Daoy (cell line): Measurements from ENCODE around the gene OR5D14. TPM values are rescaled to one million over a fixed set of nuclear protein-coding genes. Genes with fewer than 3 reads are reported as not detected.

Source experiments
- DNase-seq: peaks from one replicate; pipeline ENCODE4 v3.0.0-alpha.2; 2015; ENCODE audit warnings: low read depth
- total RNA-seq: library from RNA; depleted of rRNA; stranded (reverse); fragments of >200 nt; shearing (Covaris generic); gene quantifications from 2 replicates; pipeline ENCODE4 v1.2.3, GENCODE V29; 2014; rRNA removed

Gene OR5D14
- total RNA-seq: not detected in 2 replicates

DNA sequence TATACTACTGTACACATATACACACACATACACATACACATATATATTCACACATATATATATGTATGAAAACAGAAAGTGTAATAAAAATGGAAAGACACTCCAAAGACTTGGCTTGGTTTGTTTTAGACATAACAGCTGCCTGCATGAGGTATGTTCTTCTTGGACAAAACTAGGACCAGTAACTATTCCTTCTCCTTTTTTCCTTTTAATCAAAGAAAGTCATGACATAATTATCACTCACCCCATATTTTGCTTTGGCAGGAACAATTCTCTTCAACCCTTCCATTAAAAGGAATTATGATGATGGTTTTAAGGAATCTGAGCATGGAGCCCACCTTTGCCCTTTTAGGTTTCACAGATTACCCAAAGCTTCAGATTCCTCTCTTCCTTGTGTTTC, at the start of gene OR5D14:
OR5D14 (plus strand) TSS at position 301 of the 400 bp plus-strand sequence; CDS start at position 301, 0 bp downstream.
- DNase-seq: no peak

- DNase-seq: no peak
These were observed 22.2 kb upstream of the OR5D14 start, which contains the start of gene OR5D13 for GRCh38 chr11:55773138-55773537. Gene OR5D13 (plus strand): TSS chr11:55773438. CDS start chr11:55773438, 0 bp downstream.

DNA sequence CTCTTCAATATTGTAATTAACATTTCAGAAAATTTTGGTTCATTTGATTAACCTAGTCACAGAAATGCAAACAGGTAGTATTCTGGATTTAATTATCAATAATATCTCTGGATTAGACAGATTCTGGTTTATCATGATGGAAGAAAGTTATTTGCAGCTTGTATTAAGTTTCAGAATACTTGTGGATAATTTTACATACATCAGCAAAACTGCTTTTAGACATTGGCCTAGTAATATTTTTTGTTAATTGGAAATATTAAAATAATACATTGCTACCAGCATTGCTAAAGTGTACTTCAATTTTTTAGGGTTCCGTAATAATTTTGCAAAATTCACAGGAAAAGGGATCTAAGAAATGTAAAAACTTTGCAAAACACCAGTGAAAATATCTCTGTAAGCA, 3.8 kb upstream of the OR5D14 start:
- no peak for DNase-seq

- no peak for DNase-seq
These were observed 2.0 kb upstream of the OR5D14 start for GRCh38 chr11:55793321-55793720.

GRCh38 chr11:55806248-55806647, 10.9 kb downstream of the OR5D14 start:
- no peak for DNase-seq

DNA sequence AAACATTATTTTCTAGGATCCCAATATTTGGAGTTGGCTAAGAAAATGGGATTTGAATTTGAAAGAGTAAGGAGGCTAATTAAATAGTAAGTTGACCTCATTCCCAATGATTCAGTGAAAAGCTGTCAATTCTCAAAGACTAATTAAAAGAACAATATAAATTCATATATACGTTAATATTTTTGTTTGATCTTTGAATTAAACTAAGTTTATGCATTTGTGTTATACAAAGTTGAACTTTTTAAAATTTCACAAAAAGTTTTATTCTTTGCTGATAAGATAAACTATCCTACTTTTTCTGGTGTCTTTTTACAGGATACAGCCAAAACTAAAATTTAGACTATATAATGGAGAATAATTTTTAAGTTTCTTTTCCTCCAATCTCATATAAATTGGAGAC, 15.7 kb downstream of the OR5D14 start, which contains the start of gene OR5L1:
OR5L1 (plus strand) TSS at position 301 of the 400 bp plus-strand sequence. CDS start 100 bp downstream, outside the sequence.
- DNase-seq: no peak

DNA sequence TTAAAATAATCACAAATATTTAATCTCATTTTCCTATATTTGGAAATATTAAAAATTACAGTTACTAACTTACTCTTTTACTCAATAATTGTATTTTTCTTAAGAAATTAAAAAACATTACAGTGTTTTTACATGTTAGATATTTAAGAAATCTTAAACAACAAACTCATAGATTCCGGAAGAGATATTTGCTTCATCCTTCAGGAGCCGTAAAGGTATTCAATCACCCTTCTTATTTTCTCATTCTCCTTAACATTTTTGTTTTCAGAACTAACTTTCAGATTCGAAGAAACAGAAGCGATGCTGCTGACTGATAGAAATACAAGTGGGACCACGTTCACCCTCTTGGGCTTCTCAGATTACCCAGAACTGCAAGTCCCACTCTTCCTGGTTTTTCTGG, 24.0 kb downstream of the OR5D14 start, which contains the start of gene OR5D18:
OR5D18 (plus strand) TSS at position 301 of the 400 bp plus-strand sequence; CDS start at position 301, 0 bp downstream.
- no peak for DNase-seq

DNA sequence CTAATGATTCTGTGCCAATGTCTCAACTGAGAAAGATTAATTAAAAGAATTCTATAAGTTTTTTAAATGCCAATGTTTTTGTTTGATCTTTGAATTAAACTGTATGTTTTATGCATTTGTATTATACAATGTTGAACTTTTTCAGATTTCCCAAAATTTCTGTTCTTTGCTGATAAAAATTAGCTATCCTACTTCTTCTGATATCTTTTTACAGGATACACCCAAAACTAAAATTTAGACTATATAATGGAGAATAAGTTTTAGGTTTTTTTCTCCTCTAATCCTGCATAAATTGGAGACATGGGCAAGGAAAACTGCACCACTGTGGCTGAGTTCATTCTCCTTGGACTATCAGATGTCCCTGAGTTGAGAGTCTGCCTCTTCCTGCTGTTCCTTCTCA, 31.6 kb downstream of the OR5D14 start, which contains the start of gene OR5L2:
OR5L2 (plus strand) TSS at position 301 of the 400 bp plus-strand sequence; CDS start at position 301, 0 bp downstream.
- DNase-seq: no peak

GRCh38 chr11:55838452-55838851, 43.1 kb downstream of the OR5D14 start, which contains the start of gene OR5D16:
Gene OR5D16 (plus strand): TSS chr11:55838752. CDS start chr11:55838752, 0 bp downstream.
- no peak for DNase-seq

Other genes with a start within 250 kb of the OR5D14 start
- gene OR4C15, start 241.1 kb upstream of the OR5D14 start, total RNA-seq: not detected in 2 replicates
- gene OR4C16, start 223.4 kb upstream of the OR5D14 start, total RNA-seq: not detected in 2 replicates
- gene OR4C11, start 187.9 kb upstream of the OR5D14 start, total RNA-seq: not detected in 2 replicates
- gene OR4P4, start 160.4 kb upstream of the OR5D14 start, total RNA-seq: not detected in 2 replicates
- gene OR4S2, start 147.2 kb upstream of the OR5D14 start, total RNA-seq: not detected in 2 replicates
- gene OR4C6, start 133.4 kb upstream of the OR5D14 start, total RNA-seq: not detected in 2 replicates
- not detected in 2 replicates for gene OR5D13, start 22.1 kb upstream of the OR5D14 start, total RNA-seq
- not detected in 2 replicates for gene OR5L1, start 15.8 kb downstream of the OR5D14 start, total RNA-seq
- gene OR5D18, start 24.1 kb downstream of the OR5D14 start, total RNA-seq: not detected in 2 replicates
- gene OR5L2, start 31.7 kb downstream of the OR5D14 start, total RNA-seq: not detected in 2 replicates
- not detected in 2 replicates for gene OR5D16, start 43.2 kb downstream of the OR5D14 start, total RNA-seq
- not detected in 2 replicates for gene TRIM51, start 87.7 kb downstream of the OR5D14 start, total RNA-seq
- gene OR5W2, start 119.0 kb downstream of the OR5D14 start, total RNA-seq: not detected in 2 replicates
- gene OR5I1, start 140.8 kb downstream of the OR5D14 start, total RNA-seq: not detected in 2 replicates
- not detected in 2 replicates for gene OR10AG1, start 174.4 kb downstream of the OR5D14 start, total RNA-seq
- gene OR5F1, start 199.1 kb downstream of the OR5D14 start, total RNA-seq: not detected in 2 replicates
- not detected in 2 replicates for gene OR5AS1, start 232.1 kb downstream of the OR5D14 start, total RNA-seq